ENCODE measurements around the gene GARS1.

GARS1 gene

GRCh38 chr7:30555525-30555924, 39.2 kb upstream of the GARS1 start:
- no peak overlapping the region for H2AK5ac ChIP-seq (ENCODE audit: low read length, severe bottlenecking)
- peaks cover 3% of the 10 kb centered on the region for H3K4me1 ChIP-seq (ENCODE audit: control insufficient read depth, insufficient read depth, low read depth, low read length)
- H2AFZ ChIP-seq (ENCODE audit: low read depth, low read length), result no peak overlapping the region
- H3K27me3 ChIP-seq (ENCODE audit: control insufficient read depth in 1 of 2, insufficient read depth in 1 of 2, low read length in 2 of 2), result no peaks in the 10 kb centered on the region
- no peak overlapping the region for H3K18ac ChIP-seq (ENCODE audit: low read depth in 1 of 2, low read length in 2 of 2)
- H3K4ac ChIP-seq (ENCODE audit: low read depth in 1 of 2, low read length in 2 of 2), result no peak overlapping the region
- H2BK15ac ChIP-seq (ENCODE audit: low read depth, poor library complexity, severe bottlenecking), result no peak overlapping the region
- no peak overlapping the region for H3K14ac ChIP-seq (ENCODE audit: low read length in 2 of 2)
- no peak overlapping the region for H2BK120ac ChIP-seq (ENCODE audit: low read depth, low read length)
- H3K27ac ChIP-seq (ENCODE audit: low read length, poor library complexity, severe bottlenecking), result no peak overlapping the region
- peaks cover 3% of the 10 kb centered on the region for H3K79me1 ChIP-seq (replicated peaks; ENCODE audit: low read length, poor library complexity, severe bottlenecking)
- H4K8ac ChIP-seq (ENCODE audit: low read length), result no peak overlapping the region
- no peaks in the 10 kb centered on the region for H3K9me3 ChIP-seq (ENCODE audit: control insufficient read depth, low read length)
- no peak overlapping the region for H3K4me3 ChIP-seq (ENCODE audit: insufficient read depth in 1 of 2, low read depth in 1 of 2, low read length in 2 of 2)
- no peak overlapping the region for H2BK12ac ChIP-seq (ENCODE audit: low read length in 2 of 2)
- no peak overlapping the region for H2BK5ac ChIP-seq (ENCODE audit: low read depth, low read length, poor library complexity, severe bottlenecking)
- no peak overlapping the region for H3K9ac ChIP-seq (ENCODE audit: low read length)
- no peak for DNase-seq
- no peak overlapping the region for H3K23ac ChIP-seq (ENCODE audit: low read length in 2 of 2)
- no CpG with 5 or more reads among the region's 2 CpGs for WGBS
- no peak overlapping the region for H4K91ac ChIP-seq (ENCODE audit: low read length)
- H3K36me3 ChIP-seq (ENCODE audit: control insufficient read depth in 1 of 2, insufficient read depth in 2 of 2, low read depth in 1 of 2, low read length in 2 of 2), result peaks cover 3 to 26% of the 10 kb centered on the region in 2 experiments
- no peak overlapping the region for H3K4me2 ChIP-seq (ENCODE audit: low read length, poor library complexity, severe bottlenecking)

GRCh38 chr7:30556840-30557239, 37.8 kb upstream of the GARS1 start:
- H3K18ac ChIP-seq (ENCODE audit: low read depth in 1 of 2, low read length in 2 of 2), result no peak overlapping the region
- H3K27me3 ChIP-seq (ENCODE audit: control insufficient read depth in 1 of 2, insufficient read depth in 1 of 2, low read length in 2 of 2), result no peaks in the 10 kb centered on the region
- H3K4ac ChIP-seq (ENCODE audit: low read depth in 1 of 2, low read length in 2 of 2), result no peak overlapping the region
- no peak overlapping the region for H3K23ac ChIP-seq (ENCODE audit: low read length in 2 of 2)
- no peak overlapping the region for H3K4me2 ChIP-seq (ENCODE audit: low read length, poor library complexity, severe bottlenecking)
- H3K9ac ChIP-seq (ENCODE audit: low read length), result peak overlapping the region; percentile 46
- H4K8ac ChIP-seq (ENCODE audit: low read length), result no peak overlapping the region
- peaks cover 5 to 26% of the 10 kb centered on the region in 2 experiments for H3K36me3 ChIP-seq (ENCODE audit: control insufficient read depth in 1 of 2, insufficient read depth in 2 of 2, low read depth in 1 of 2, low read length in 2 of 2)
- no peaks in the 10 kb centered on the region for H3K9me3 ChIP-seq (ENCODE audit: control insufficient read depth, low read length)
- H3K27ac ChIP-seq (ENCODE audit: low read length, poor library complexity, severe bottlenecking), result no peak overlapping the region
- H2BK15ac ChIP-seq (ENCODE audit: low read depth, poor library complexity, severe bottlenecking), result no peak overlapping the region
- H2BK120ac ChIP-seq (ENCODE audit: low read depth, low read length), result no peak overlapping the region
- H2AFZ ChIP-seq (ENCODE audit: low read depth, low read length), result no peak overlapping the region
- 85% methylated on average over 6 of the region's 6 CpGs for WGBS
- no peak overlapping the region for H3K4me3 ChIP-seq (ENCODE audit: insufficient read depth in 1 of 2, low read depth in 1 of 2, low read length in 2 of 2)
- H2AK5ac ChIP-seq (ENCODE audit: low read length, severe bottlenecking), result no peak overlapping the region
- H2BK5ac ChIP-seq (ENCODE audit: low read depth, low read length, poor library complexity, severe bottlenecking), result no peak overlapping the region
- peaks cover 3% of the 10 kb centered on the region for H3K79me1 ChIP-seq (replicated peaks; ENCODE audit: low read length, poor library complexity, severe bottlenecking)
- H3K14ac ChIP-seq (ENCODE audit: low read length in 2 of 2), result no peak overlapping the region
- H2BK12ac ChIP-seq (ENCODE audit: low read length in 2 of 2), result no peak overlapping the region
- no peak overlapping the region for H4K91ac ChIP-seq (ENCODE audit: low read length)
- H3K4me1 ChIP-seq (ENCODE audit: control insufficient read depth, insufficient read depth, low read depth, low read length), result no peaks in the 10 kb centered on the region
- DNase-seq, result no peak

- H4K8ac ChIP-seq (ENCODE audit: low read length), result no peak overlapping the region
- no peak overlapping the region for H3K18ac ChIP-seq (ENCODE audit: low read depth in 1 of 2, low read length in 2 of 2)
- peaks cover 5 to 26% of the 10 kb centered on the region in 2 experiments for H3K36me3 ChIP-seq (ENCODE audit: control insufficient read depth in 1 of 2, insufficient read depth in 2 of 2, low read depth in 1 of 2, low read length in 2 of 2)
- 100% methylated on average over 1 of the region's 1 CpG for WGBS
- no peak overlapping the region for H2AK5ac ChIP-seq (ENCODE audit: low read length, severe bottlenecking)
- peaks cover under 1% of the 10 kb centered on the region for H3K4me1 ChIP-seq (ENCODE audit: control insufficient read depth, insufficient read depth, low read depth, low read length)
- no peak overlapping the region for H3K9ac ChIP-seq (ENCODE audit: low read length)
- no peak overlapping the region for H2BK120ac ChIP-seq (ENCODE audit: low read depth, low read length)
- no peak overlapping the region for H3K4me3 ChIP-seq (ENCODE audit: insufficient read depth in 1 of 2, low read depth in 1 of 2, low read length in 2 of 2)
- no peak overlapping the region for H4K91ac ChIP-seq (ENCODE audit: low read length)
- H3K79me1 ChIP-seq (replicated peaks; ENCODE audit: low read length, poor library complexity, severe bottlenecking), result peaks cover 3% of the 10 kb centered on the region
- H3K23ac ChIP-seq (ENCODE audit: low read length in 2 of 2), result no peak overlapping the region
- H2BK15ac ChIP-seq (ENCODE audit: low read depth, poor library complexity, severe bottlenecking), result no peak overlapping the region
- H3K9me3 ChIP-seq (ENCODE audit: control insufficient read depth, low read length), result no peaks in the 10 kb centered on the region
- DNase-seq, result no peak
- H3K27ac ChIP-seq (ENCODE audit: low read length, poor library complexity, severe bottlenecking), result no peak overlapping the region
- H2BK12ac ChIP-seq (ENCODE audit: low read length in 2 of 2), result no peak overlapping the region
- no peak overlapping the region for H3K4ac ChIP-seq (ENCODE audit: low read depth in 1 of 2, low read length in 2 of 2)
- H2AFZ ChIP-seq (ENCODE audit: low read depth, low read length), result no peak overlapping the region
- H3K27me3 ChIP-seq (ENCODE audit: control insufficient read depth in 1 of 2, insufficient read depth in 1 of 2, low read length in 2 of 2), result no peaks in the 10 kb centered on the region
- no peak overlapping the region for H2BK5ac ChIP-seq (ENCODE audit: low read depth, low read length, poor library complexity, severe bottlenecking)
- H3K4me2 ChIP-seq (ENCODE audit: low read length, poor library complexity, severe bottlenecking), result no peak overlapping the region
- no peak overlapping the region for H3K14ac ChIP-seq (ENCODE audit: low read length in 2 of 2)
Observed at GRCh38 chr7:30557245-30557644, 37.4 kb upstream of the GARS1 start.

GRCh38 chr7:30559611-30560010, 35.1 kb upstream of the GARS1 start:
- H2BK120ac ChIP-seq (ENCODE audit: low read depth, low read length), result no peak overlapping the region

More at GRCh38 chr7:30559611-30560010, 35.1 kb upstream of the GARS1 start:
- Histone ChIP-seq H2BK15ac (ENCODE audit: low read depth, poor library complexity, severe bottlenecking) (no peak overlapping the region), H3K23ac (ENCODE audit: low read length in 2 of 2) (no peak overlapping the region), H2BK12ac (ENCODE audit: low read length in 2 of 2) (no peak overlapping the region), H3K27me3 (ENCODE audit: control insufficient read depth in 1 of 2, insufficient read depth in 1 of 2, low read length in 2 of 2) (no peaks in the 10 kb centered on the region), H4K8ac (ENCODE audit: low read length) (no peak overlapping the region), H2AFZ (ENCODE audit: low read depth, low read length) (no peak overlapping the region), H4K91ac (ENCODE audit: low read length) (no peak overlapping the region), H3K14ac (ENCODE audit: low read length in 2 of 2) (no peak overlapping the region), H3K9ac (ENCODE audit: low read length) (no peak overlapping the region), H3K79me1 (replicated peaks; ENCODE audit: low read length, poor library complexity, severe bottlenecking) (peaks cover 3% of the 10 kb centered on the region), H3K27ac (ENCODE audit: low read length, poor library complexity, severe bottlenecking) (no peak overlapping the region), H3K4me3 (ENCODE audit: insufficient read depth in 1 of 2, low read depth in 1 of 2, low read length in 2 of 2) (no peak overlapping the region), H3K36me3 (ENCODE audit: control insufficient read depth in 1 of 2, insufficient read depth in 2 of 2, low read depth in 1 of 2, low read length in 2 of 2) (peaks cover 5 to 10% of the 10 kb centered on the region in 2 experiments), H3K4me2 (ENCODE audit: low read length, poor library complexity, severe bottlenecking) (no peak overlapping the region), H2BK5ac (ENCODE audit: low read depth, low read length, poor library complexity, severe bottlenecking) (no peak overlapping the region), H3K18ac (ENCODE audit: low read depth in 1 of 2, low read length in 2 of 2) (no peak overlapping the region), H2AK5ac (ENCODE audit: low read length, severe bottlenecking) (no peak overlapping the region), H3K9me3 (ENCODE audit: control insufficient read depth, low read length) (no peaks in the 10 kb centered on the region), H3K4ac (ENCODE audit: low read depth in 1 of 2, low read length in 2 of 2) (no peak overlapping the region), H3K4me1 (ENCODE audit: control insufficient read depth, insufficient read depth, low read depth, low read length) (peaks cover 15% of the 10 kb centered on the region)
- peak; percentile 35 for DNase-seq
- WGBS, result 86% methylated on average over 5 of the region's 5 CpGs
